Measurements from ENCODE around the gene PTPRS. TPM values are rescaled to one million over a fixed set of nuclear protein-coding genes. Genes with fewer than 3 reads are reported as not detected.
A peak's percentile ranks its signal among the peaks of the same experiment; 100 is the strongest.

The PTPRS gene
- total and polyA plus RNA-seq, 2 of the 13 experiments (the other 11 are each of a cell fraction or from before 2014, with no cell fraction given), result 32.7 to 43.9 TPM

DNA sequence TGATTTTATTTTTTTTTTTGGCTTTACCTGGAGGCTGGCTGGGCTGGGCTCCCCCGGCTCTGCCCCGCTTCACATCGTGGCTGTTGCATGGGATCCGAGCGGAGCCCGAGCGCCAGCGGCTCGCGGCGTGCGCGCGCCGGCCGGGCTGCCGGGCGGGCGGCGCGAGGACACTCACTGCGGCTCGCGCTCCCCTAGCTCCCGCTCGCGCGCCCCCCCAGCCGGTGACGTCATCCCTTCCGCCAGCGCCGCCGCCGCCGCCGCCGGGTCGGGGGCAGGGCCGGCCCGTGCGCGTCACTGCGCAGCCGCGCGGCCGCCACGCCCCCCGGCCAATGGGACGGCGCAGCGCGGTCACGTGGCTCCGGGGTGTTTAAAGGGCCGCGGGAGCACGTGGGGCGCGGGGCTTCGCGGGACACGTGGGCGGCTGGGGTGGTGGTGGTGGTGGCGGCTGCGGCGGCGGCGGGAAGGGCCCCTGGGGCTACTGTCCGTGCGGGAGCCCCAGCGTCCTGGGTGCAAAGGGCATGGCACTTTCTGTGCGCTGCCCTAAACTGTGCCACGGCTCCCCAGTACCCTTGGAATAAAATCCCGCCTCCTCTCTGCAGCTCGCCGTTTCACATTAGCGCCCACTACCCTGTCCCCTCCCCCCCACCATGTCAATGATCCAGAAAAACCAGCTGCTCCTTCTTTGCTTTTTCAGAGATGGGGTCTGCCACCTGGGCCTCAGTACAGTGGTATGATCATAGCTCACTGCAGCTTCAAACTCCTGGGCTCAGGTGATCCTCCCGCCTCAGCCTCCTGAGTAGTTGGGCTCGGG, at the start of gene PTPRS (continued):
- TF ChIP-seq TRAFD1 (CRISPR knock-in tag; IDR thresholded peaks at IDR 0.05; ENCODE audit: borderline replicate concordance) (no peak), ZNF546 (CRISPR knock-in tag; conservative IDR thresholded peaks at IDR 0.05) (peak; percentile 100), SNAPC5 (CRISPR knock-in tag; IDR thresholded peaks at IDR 0.05; ENCODE audit: borderline replicate concordance) (peak; percentile 95; the same call in 1 of the 2 replicates), NRL (CRISPR knock-in tag; IDR thresholded peaks at IDR 0.05; ENCODE audit: borderline replicate concordance) (peak; percentile 99), NAIF1 (CRISPR knock-in tag; IDR thresholded peaks at IDR 0.05; ENCODE audit: borderline replicate concordance) (peak; percentile 90; the same call in 1 of the 2 replicates), DPF2 (CRISPR knock-in tag; IDR thresholded peaks at IDR 0.05; ENCODE audit: borderline replicate concordance, low read depth) (no peak), ZNF616 (CRISPR knock-in tag; IDR thresholded peaks at IDR 0.05; ENCODE audit: low read depth) (peak; percentile 99), PHB2 (IDR thresholded peaks at IDR 0.05; ENCODE audit: partially characterized antibody) (no peak), ZEB1 (IDR thresholded peaks at IDR 0.05; ENCODE audit: insufficient replicate concordance, low read depth) (no peak)
- TF ChIP-seq, protein P1, sequence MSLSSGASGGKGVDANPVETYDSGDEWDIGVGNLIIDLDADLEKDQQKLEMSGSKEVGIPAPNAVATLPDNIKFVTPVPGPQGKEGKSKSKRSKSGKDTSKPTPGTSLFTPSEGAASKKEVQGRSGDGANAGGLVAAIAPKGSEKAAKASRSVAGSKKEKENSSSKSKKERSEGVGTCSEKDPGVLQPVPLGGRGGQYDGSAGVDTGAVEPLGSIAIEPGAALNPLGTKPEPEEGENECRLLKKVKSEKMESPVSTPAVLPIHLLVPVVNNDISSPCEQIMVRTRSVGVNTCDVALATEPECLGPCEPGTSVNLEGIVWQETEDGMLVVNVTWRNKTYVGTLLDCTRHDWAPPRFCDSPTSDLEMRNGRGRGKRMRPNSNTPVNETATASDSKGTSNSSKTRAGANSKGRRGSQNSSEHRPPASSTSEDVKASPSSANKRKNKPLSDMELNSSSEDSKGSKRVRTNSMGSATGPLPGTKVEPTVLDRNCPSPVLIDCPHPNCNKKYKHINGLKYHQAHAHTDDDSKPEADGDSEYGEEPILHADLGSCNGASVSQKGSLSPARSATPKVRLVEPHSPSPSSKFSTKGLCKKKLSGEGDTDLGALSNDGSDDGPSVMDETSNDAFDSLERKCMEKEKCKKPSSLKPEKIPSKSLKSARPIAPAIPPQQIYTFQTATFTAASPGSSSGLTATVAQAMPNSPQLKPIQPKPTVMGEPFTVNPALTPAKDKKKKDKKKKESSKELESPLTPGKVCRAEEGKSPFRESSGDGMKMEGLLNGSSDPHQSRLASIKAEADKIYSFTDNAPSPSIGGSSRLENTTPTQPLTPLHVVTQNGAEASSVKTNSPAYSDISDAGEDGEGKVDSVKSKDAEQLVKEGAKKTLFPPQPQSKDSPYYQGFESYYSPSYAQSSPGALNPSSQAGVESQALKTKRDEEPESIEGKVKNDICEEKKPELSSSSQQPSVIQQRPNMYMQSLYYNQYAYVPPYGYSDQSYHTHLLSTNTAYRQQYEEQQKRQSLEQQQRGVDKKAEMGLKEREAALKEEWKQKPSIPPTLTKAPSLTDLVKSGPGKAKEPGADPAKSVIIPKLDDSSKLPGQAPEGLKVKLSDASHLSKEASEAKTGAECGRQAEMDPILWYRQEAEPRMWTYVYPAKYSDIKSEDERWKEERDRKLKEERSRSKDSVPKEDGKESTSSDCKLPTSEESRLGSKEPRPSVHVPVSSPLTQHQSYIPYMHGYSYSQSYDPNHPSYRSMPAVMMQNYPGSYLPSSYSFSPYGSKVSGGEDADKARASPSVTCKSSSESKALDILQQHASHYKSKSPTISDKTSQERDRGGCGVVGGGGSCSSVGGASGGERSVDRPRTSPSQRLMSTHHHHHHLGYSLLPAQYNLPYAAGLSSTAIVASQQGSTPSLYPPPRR (CRISPR knock-in tag; IDR thresholded peaks at IDR 0.05; ENCODE audit: borderline replicate concordance), result peak; percentile 85
- TF ChIP-seq, protein P2, sequence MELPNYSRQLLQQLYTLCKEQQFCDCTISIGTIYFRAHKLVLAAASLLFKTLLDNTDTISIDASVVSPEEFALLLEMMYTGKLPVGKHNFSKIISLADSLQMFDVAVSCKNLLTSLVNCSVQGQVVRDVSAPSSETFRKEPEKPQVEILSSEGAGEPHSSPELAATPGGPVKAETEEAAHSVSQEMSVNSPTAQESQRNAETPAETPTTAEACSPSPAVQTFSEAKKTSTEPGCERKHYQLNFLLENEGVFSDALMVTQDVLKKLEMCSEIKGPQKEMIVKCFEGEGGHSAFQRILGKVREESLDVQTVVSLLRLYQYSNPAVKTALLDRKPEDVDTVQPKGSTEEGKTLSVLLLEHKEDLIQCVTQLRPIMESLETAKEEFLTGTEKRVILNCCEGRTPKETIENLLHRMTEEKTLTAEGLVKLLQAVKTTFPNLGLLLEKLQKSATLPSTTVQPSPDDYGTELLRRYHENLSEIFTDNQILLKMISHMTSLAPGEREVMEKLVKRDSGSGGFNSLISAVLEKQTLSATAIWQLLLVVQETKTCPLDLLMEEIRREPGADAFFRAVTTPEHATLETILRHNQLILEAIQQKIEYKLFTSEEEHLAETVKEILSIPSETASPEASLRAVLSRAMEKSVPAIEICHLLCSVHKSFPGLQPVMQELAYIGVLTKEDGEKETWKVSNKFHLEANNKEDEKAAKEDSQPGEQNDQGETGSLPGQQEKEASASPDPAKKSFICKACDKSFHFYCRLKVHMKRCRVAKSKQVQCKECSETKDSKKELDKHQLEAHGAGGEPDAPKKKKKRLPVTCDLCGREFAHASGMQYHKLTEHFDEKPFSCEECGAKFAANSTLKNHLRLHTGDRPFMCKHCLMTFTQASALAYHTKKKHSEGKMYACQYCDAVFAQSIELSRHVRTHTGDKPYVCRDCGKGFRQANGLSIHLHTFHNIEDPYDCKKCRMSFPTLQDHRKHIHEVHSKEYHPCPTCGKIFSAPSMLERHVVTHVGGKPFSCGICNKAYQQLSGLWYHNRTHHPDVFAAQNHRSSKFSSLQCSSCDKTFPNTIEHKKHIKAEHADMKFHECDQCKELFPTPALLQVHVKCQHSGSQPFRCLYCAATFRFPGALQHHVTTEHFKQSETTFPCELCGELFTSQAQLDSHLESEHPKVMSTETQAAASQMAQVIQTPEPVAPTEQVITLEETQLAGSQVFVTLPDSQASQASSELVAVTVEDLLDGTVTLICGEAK (IDR thresholded peaks at IDR 0.05), result no peak
- TF ChIP-seq, protein P2 (CRISPR knock-in tag; IDR thresholded peaks at IDR 0.05), result peak; percentile 94; the same call in 1 of the 2 replicates

Measured in HepG2 (cell line).